ENCODE measurements around the gene C9orf50. TPM values are rescaled to one million over a fixed set of nuclear protein-coding genes. Genes with fewer than 3 reads are reported as not detected.

C9orf50 gene
- total and polyA plus RNA-seq, 3 experiments from 2014 or later = not detected

DNA sequence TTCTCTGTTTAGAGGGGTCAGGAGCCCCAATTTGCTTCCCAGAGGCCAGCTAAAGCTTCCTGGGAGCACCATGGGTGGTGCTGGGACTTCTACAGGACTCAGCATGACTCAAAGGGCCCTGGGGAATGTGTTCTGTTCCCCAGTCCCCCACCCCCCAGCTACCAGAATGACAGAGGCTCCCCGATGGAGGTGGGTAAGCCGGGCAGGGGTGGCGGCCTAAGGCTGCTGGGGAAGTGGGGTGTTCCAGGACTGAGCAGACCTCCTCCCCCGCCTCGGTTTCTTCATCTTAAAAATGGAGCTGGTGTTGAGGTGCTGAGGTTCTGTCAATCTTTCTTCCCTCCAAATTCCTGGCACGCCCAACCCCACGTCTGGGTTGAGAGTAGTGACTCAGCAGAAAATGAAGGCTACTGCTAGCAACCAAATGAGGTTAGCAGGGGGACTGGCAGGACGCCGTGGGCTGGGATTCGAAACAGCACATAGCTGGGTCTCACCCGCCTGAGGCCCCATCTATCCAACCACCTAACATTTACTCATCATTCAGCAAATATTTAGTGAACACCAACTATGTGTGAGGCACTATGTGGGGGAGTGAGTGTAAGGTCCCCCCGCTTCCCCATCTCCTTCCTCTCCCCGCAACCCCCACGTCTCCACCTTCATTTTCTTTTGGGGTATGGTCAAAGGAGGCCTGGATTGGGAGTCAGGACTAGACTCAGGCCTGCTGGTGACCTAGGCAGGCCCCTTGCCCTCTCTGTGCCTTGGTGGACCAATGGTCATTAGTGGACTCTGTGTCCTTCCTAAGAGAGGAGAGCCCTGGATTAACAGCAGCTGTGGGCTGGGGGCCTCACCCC lies 50.2 kb downstream of the C9orf50 start:
- peak overlapping the region; percentile 72 for H3K27ac ChIP-seq (ENCODE audit: low read depth, low read length)
- no peaks in the 10 kb centered on the region for H3K36me3 ChIP-seq (ENCODE audit: insufficient read depth, low read length)
- peaks cover 18% of the 10 kb centered on the region for H3K27me3 ChIP-seq (ENCODE audit: insufficient read depth, low read length, poor library complexity, severe bottlenecking)
- ChIA-PET POLR2A (interaction anchor here (0.9 kb wide), 1 partner anchor 34 kb away, joined by 3 read pairs; no protein-coding TSS in a partner anchor), CTCF (interaction anchor here (0.9 to 2.3 kb wide), 5 partner anchors 9 to 397 kb away, joined by 3 to 9 read pairs (median 3); no protein-coding TSS in a partner anchor)
- H3K27me3 Mint-ChIP-seq = peaks cover 26 to 32% of the 10 kb centered on the region in 2 donors
- H3K36me3 Mint-ChIP-seq = peaks cover 0 to 7% (median 2%) of the 10 kb centered on the region in 3 donors
- no peaks in the 10 kb centered on the region for H3K9me3 Mint-ChIP-seq
- H3K9me3 ChIP-seq (ENCODE audit: low read length) = no peaks in the 10 kb centered on the region
- H3K4me1 ChIP-seq (ENCODE audit: insufficient read depth, low read length) = no peaks in the 10 kb centered on the region
- no peak overlapping the region for H3K27ac Mint-ChIP-seq
- no peak for DNase-seq
- peaks cover 10 to 18% (median 14%) of the 10 kb centered on the region in 3 donors for H3K4me1 Mint-ChIP-seq
- peak overlapping the region in 1 of 7 donors; percentile 20 for H3K4me3 Mint-ChIP-seq
- no peak overlapping the region for H3K4me3 ChIP-seq (ENCODE audit: low read length)

DNA sequence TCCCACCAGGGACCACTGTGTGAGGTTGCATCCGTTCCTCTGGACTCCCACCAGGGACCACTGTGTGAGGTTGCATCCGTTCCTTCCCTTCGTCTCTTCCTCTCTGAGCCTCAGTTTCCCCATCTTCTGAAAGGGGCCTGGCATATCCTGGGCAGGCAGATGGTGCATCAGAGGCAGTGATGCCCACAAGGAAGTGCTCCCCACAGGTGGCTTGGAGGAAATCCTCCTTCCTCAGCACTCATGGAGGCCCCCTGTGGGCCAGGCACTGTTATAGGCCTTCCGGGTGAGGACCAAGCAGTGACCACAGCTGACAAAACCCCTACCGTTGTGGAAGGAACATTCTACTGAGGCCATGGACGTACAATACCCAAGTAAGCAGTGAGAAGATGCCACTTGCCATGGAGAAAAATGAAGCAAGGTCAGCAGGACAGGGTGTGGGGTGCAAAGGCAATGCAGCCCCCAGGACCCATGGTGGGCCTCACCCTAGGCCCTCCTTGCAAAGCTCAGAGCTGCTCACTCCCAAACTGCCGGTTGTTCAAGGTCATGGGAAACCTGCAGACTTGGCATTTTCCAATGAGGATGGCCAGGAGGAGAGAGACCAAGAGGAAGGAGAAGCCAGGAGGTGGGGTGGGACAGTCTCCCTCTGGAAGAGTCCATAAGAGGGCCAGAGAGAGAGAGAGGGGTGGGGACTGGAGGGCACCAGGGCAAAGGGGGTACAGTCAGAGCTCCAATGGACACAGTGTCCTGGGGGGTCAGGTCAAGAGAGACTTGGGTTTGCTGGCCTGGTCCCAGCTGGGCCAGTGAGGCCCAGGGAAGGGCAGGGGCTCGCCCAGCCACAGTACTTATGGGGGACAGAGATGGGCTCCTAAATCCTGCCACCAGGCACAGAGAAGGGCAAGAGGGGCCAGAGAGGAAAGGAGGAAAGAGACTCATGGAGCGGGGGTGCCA lies 51.1 kb downstream of the C9orf50 start:
- H3K9me3 Mint-ChIP-seq = no peaks in the 10 kb centered on the region
- Histone ChIP-seq H3K36me3 (ENCODE audit: insufficient read depth, low read length) (no peaks in the 10 kb centered on the region), H3K27me3 (ENCODE audit: insufficient read depth, low read length, poor library complexity, severe bottlenecking) (peaks cover 18% of the 10 kb centered on the region), H3K4me3 (ENCODE audit: low read length) (no peak overlapping the region), H3K27ac (ENCODE audit: low read depth, low read length) (peak overlapping the region; percentile 72), H3K9me3 (ENCODE audit: low read length) (no peaks in the 10 kb centered on the region), H3K4me1 (ENCODE audit: insufficient read depth, low read length) (no peaks in the 10 kb centered on the region)
- peak overlapping the region in 4 of 8 donors; percentile 32 to 85 (median 60) for H3K27ac Mint-ChIP-seq
- ChIA-PET POLR2A (interaction anchor here (0.6 to 0.9 kb wide), 2 partner anchors 35 to 57 kb away, joined by 3 read pairs; no protein-coding TSS in a partner anchor), CTCF (interaction anchor here (0.8 to 2.3 kb wide), 6 partner anchors 28 to 396 kb away, joined by 3 to 9 read pairs (median 3); no protein-coding TSS in a partner anchor)
- H3K27me3 Mint-ChIP-seq = peaks cover 26 to 32% of the 10 kb centered on the region in 2 donors
- H3K4me3 Mint-ChIP-seq = peak overlapping the region; percentile 64 to 83 (median 73)
- H3K4me1 Mint-ChIP-seq = peaks cover 10 to 18% (median 14%) of the 10 kb centered on the region in 3 donors
- H3K36me3 Mint-ChIP-seq = peaks cover 0 to 7% (median 2%) of the 10 kb centered on the region in 3 donors
- DNase-seq = no peak

DNA sequence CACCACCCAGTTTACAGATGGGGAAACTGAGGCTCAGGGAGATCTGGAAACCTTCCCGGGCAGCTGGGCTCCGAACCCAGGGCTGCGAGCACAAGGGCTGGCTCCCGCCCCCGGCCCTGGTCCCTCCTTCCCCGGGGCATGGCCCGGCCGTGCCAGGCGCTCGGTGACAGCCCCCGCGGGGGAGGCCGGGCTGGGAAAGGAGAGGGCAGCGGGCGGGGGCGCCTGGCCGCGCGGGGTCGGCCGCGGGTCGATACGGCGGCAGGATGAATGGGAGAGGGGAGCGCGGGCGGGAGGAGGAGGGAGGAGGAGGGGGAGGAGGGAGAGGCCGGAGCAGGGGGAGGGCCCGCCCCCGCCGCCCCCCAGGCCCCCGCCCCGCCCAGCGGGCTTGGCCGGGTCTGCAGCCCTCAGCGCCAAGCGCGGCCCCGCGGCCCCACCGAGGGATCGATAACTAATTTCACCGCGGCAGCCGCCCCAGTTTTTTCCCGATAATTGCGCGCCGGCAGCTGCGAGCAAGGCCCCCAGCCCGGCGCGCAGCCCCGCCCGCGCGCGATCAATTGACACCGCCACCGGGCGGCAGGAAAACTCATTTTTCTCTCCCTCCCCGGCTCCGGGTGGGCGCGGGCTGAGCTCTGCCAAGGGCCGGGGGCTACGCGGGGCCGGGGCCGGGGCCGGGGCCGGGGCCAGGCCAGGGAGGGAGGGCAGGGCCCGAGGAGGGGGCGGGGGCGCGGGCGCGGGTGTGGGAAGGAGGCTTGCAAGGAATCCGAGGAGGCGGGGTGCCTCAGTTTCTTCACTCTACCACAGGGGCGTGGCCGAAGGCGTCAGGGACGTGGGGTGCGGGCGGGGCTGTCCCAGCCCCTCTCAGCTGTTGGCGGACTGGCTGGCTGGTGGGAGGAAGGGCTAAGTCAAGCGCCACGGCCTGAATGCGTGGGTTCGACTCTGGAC lies 52.1 kb downstream of the C9orf50 start:
- no peaks in the 10 kb centered on the region for H3K36me3 ChIP-seq (ENCODE audit: insufficient read depth, low read length)
- no peak overlapping the region for H3K27ac ChIP-seq (ENCODE audit: low read depth, low read length)
- ChIA-PET CTCF (interaction anchor here (0.8 to 2.3 kb wide), 4 partner anchors 29 to 348 kb away, joined by 3 to 9 read pairs (median 4); no protein-coding TSS in a partner anchor), POLR2A (interaction anchor here (0.6 kb wide), 1 partner anchor 56 kb away, joined by 3 read pairs; no protein-coding TSS in a partner anchor)
- H3K4me1 ChIP-seq (ENCODE audit: insufficient read depth, low read length) = no peaks in the 10 kb centered on the region
- H3K9me3 Mint-ChIP-seq = no peaks in the 10 kb centered on the region
- peaks cover 0 to 4% (median 0%) of the 10 kb centered on the region in 3 donors for H3K36me3 Mint-ChIP-seq
- H3K9me3 ChIP-seq (ENCODE audit: low read length) = no peaks in the 10 kb centered on the region
- peak in 1 of 5 donors; percentile 4 for DNase-seq
- H3K27me3 ChIP-seq (ENCODE audit: insufficient read depth, low read length, poor library complexity, severe bottlenecking) = peaks cover 18% of the 10 kb centered on the region
- peaks cover 10 to 18% (median 14%) of the 10 kb centered on the region in 3 donors for H3K4me1 Mint-ChIP-seq
- peak overlapping the region; percentile 19 for H3K4me3 ChIP-seq (ENCODE audit: low read length)
- H3K27ac Mint-ChIP-seq = peak overlapping the region in 3 of 8 donors; percentile 54 to 78 (median 68)
- peaks cover 26 to 32% of the 10 kb centered on the region in 2 donors for H3K27me3 Mint-ChIP-seq
- H3K4me3 Mint-ChIP-seq = peak overlapping the region; percentile 67 to 85 (median 73)

DNA sequence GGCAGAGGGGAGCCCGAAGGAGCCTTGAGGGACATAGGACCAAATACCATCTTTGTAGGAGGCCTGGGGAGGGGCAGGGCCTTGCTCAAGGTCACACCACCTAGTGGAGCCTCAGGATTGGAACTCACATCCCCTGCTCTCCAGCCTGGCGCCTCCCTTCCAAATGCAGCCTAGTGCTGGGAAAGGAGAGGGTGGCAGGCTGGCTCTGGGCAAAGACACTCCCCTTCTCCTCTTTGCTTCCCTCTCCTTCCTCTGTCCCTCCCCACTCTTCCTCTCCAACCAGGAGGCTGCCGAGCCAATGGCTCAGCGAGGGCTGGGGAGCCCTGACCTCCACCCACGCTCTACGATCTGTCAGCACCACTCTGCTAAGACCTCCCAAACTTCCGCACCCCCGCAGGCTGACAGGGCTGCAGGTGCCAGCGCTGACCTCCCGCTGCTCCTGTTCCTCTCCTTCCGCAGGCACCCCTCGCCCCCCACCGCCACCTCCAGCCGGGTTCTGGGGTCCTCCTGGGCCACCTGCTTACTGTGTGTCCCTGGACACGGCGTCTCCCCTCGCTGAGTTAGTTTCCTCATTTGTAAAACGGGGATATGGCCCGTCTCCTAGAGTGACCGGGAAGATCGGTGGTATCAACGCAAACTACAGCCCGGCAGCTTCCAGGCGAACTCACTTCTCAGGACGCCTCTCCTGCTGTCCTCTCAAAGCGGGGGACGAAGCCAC lies 52.9 kb downstream of the C9orf50 start:
- H3K27ac Mint-ChIP-seq = peak overlapping the region in 3 of 8 donors; percentile 54 to 68 (median 55)
- Histone ChIP-seq H3K9me3 (ENCODE audit: low read length) (no peaks in the 10 kb centered on the region), H3K4me1 (ENCODE audit: insufficient read depth, low read length) (no peaks in the 10 kb centered on the region), H3K36me3 (ENCODE audit: insufficient read depth, low read length) (no peaks in the 10 kb centered on the region), H3K27ac (ENCODE audit: low read depth, low read length) (no peak overlapping the region), H3K27me3 (ENCODE audit: insufficient read depth, low read length, poor library complexity, severe bottlenecking) (peaks cover 18% of the 10 kb centered on the region), H3K4me3 (ENCODE audit: low read length) (peak overlapping the region; percentile 19)
- H3K36me3 Mint-ChIP-seq = no peaks in the 10 kb centered on the region
- peak overlapping the region; percentile 56 to 85 (median 65) for H3K4me3 Mint-ChIP-seq
- DNase-seq = no peak
- peaks cover 26 to 35% of the 10 kb centered on the region in 2 donors for H3K27me3 Mint-ChIP-seq
- ChIA-PET CTCF (interaction anchor here (0.6 to 1.7 kb wide), 2 partner anchors 347 to 356 kb away, joined by 4 to 5 read pairs; no protein-coding TSS in a partner anchor), POLR2A (no interaction called here)
- peaks cover 10 to 18% (median 14%) of the 10 kb centered on the region in 3 donors for H3K4me1 Mint-ChIP-seq
- no peaks in the 10 kb centered on the region for H3K9me3 Mint-ChIP-seq

- Histone ChIP-seq H3K4me1 (ENCODE audit: insufficient read depth, low read length) (no peaks in the 10 kb centered on the region), H3K9me3 (ENCODE audit: low read length) (no peaks in the 10 kb centered on the region), H3K4me3 (ENCODE audit: low read length) (no peak overlapping the region), H3K36me3 (ENCODE audit: insufficient read depth, low read length) (no peaks in the 10 kb centered on the region), H3K27ac (ENCODE audit: low read depth, low read length) (no peak overlapping the region), H3K27me3 (ENCODE audit: insufficient read depth, low read length, poor library complexity, severe bottlenecking) (peaks cover 18% of the 10 kb centered on the region)
- DNase-seq = no peak
- H3K4me3 Mint-ChIP-seq = no peak overlapping the region
- ChIA-PET POLR2A (no interaction called here), CTCF (interaction anchor here (0.6 to 1.7 kb wide), 2 partner anchors 346 to 355 kb away, joined by 4 to 5 read pairs; no protein-coding TSS in a partner anchor)
- H3K4me1 Mint-ChIP-seq = peaks cover 10 to 18% (median 14%) of the 10 kb centered on the region in 3 donors
- H3K27ac Mint-ChIP-seq = no peak overlapping the region
- H3K27me3 Mint-ChIP-seq = peaks cover 26 to 35% of the 10 kb centered on the region in 2 donors
- no peaks in the 10 kb centered on the region for H3K36me3 Mint-ChIP-seq
- H3K9me3 Mint-ChIP-seq = no peaks in the 10 kb centered on the region
These were observed 53.6 kb downstream of the C9orf50 start for GRCh38 chr9:129567329-129567728.

- H3K36me3 ChIP-seq (ENCODE audit: insufficient read depth, low read length) = no peaks in the 10 kb centered on the region
- H3K9me3 ChIP-seq (ENCODE audit: low read length) = no peaks in the 10 kb centered on the region
- DNase-seq = no peak
- Mint-ChIP-seq H3K4me1 (peaks cover 10 to 18% (median 14%) of the 10 kb centered on the region in 3 donors), H3K4me3 (no peak overlapping the region), H3K27ac (peak overlapping the region in 1 of 8 donors; percentile 66), H3K9me3 (no peaks in the 10 kb centered on the region), H3K27me3 (peaks cover 23 to 35% of the 10 kb centered on the region in 2 donors), H3K36me3 (no peaks in the 10 kb centered on the region)
- peaks cover 18% of the 10 kb centered on the region for H3K27me3 ChIP-seq (ENCODE audit: insufficient read depth, low read length, poor library complexity, severe bottlenecking)
- no peak overlapping the region for H3K4me3 ChIP-seq (ENCODE audit: low read length)
- H3K4me1 ChIP-seq (ENCODE audit: insufficient read depth, low read length) = no peaks in the 10 kb centered on the region
- POLR2A ChIA-PET = no interaction called here
- no peak overlapping the region for H3K27ac ChIP-seq (ENCODE audit: low read depth, low read length)
- CTCF ChIA-PET = interaction anchor here (0.6 kb wide), 1 partner anchor 355 kb away, joined by 4 read pairs; no protein-coding TSS in a partner anchor
These were observed 54.2 kb downstream of the C9orf50 start for GRCh38 chr9:129566563-129567266.
